Nephron (organoid): ENCODE results near the gene CCBE1.
"Not testable (repeated sequence)": the region's sequence is repeated elsewhere in the genome, so short reads cannot be mapped to it uniquely, and the experiment has no call there.

Source experiments
- H3K27ac Mint-ChIP-seq, 3 experiments: 2 replicates each; pipeline ENCODE4 v1.8.0; 2020; ENCODE audit warnings: mixed read lengths in 3 of 3, mild to moderate bottlenecking in 2 of 3, moderate library complexity in 1 of 3
- H3K27me3 Mint-ChIP-seq: 2 replicates; pipeline ENCODE4 v1.8.0; 2021; ENCODE audit warnings: low read depth, mild to moderate bottlenecking, moderate library complexity, mixed read lengths
- H3K36me3 Mint-ChIP-seq: 2 replicates; pipeline ENCODE4 v1.8.0; 2020; ENCODE audit warnings: low read depth, mixed read lengths
- H3K4me1 Mint-ChIP-seq: 2 replicates; pipeline ENCODE4 v1.8.0; 2020; ENCODE audit warnings: mixed read lengths
- H3K4me3 Mint-ChIP-seq, 3 experiments: 2 replicates each; pipeline ENCODE4 v1.8.0; 2020; ENCODE audit warnings: mild to moderate bottlenecking in 3 of 3, mixed read lengths in 3 of 3, moderate library complexity in 2 of 3
- H3K9me3 Mint-ChIP-seq: 2 replicates; pipeline ENCODE4 v1.8.0; 2020; ENCODE audit warnings: mixed read lengths
- CTCF ChIP-seq, 3 experiments: fragments of 200-600 bp; sonication (generic); IDR thresholded peaks; one replicate each; pipeline ENCODE4 v1.5.0; 2021; ENCODE audit warnings: antibody characterized with exemption in 3 of 3; ENCODE audit not compliant: unreplicated experiment in 3 of 3

CCBE1 gene

GRCh38 chr18:59517446-59518165, 179.6 kb downstream of the CCBE1 start:
- Mint-ChIP-seq H3K36me3 (no peaks in the 10 kb centered on the region), H3K4me1 (peaks cover 47% of the 10 kb centered on the region), H3K27me3 (peaks cover 3% of the 10 kb centered on the region), H3K4me3 (no peak overlapping the region), H3K27ac (peak overlapping the region in 2 of 3 experiments; percentile 23 to 26), H3K9me3 (peaks cover 3% of the 10 kb centered on the region)
- TF ChIP-seq CTCF (IDR thresholded peaks at IDR 0.05; ENCODE audit: unreplicated experiment in 3 of 3): no peak

GRCh38 chr18:59516356-59517155, 180.7 kb downstream of the CCBE1 start:
- no peak for TF ChIP-seq CTCF (IDR thresholded peaks at IDR 0.05; ENCODE audit: unreplicated experiment in 3 of 3)
- H3K9me3 Mint-ChIP-seq: peaks cover 3% of the 10 kb centered on the region
- H3K36me3 Mint-ChIP-seq: no peaks in the 10 kb centered on the region
- no peak overlapping the region for H3K4me3 Mint-ChIP-seq
- peaks cover 54% of the 10 kb centered on the region for H3K4me1 Mint-ChIP-seq
- peak overlapping the region; percentile 26 to 44 (median 42) for H3K27ac Mint-ChIP-seq
- peaks cover 7% of the 10 kb centered on the region for H3K27me3 Mint-ChIP-seq

DNA sequence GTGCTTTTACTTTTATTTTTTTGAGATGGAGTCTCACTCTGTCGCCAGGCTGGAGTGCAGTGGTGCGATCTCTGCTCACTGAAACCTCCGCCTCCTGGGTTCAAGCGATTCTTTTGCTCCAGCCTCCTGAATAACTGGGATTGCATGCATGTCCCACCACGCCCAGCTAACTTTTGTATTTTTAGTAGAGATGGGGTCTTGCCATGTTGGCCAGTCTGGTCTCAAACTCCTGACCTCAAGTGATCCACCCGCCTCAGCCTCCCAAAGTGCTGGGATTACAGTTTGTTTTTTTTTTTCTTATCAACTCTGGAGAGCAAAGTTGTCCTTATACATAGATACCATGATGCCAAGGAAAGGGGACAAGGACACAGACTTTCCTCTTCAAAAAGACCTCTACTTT, 181.3 kb downstream of the CCBE1 start:
- not testable (repeated sequence) for H3K9me3 Mint-ChIP-seq

GRCh38 chr18:59515147-59515546, 182.1 kb downstream of the CCBE1 start:
- Mint-ChIP-seq H3K9me3 (peaks cover 3% of the 10 kb centered on the region), H3K27ac (peak overlapping the region; percentile 74 to 88 (median 83)), H3K36me3 (no peaks in the 10 kb centered on the region), H3K4me3 (no peak overlapping the region), H3K4me1 (peaks cover 53% of the 10 kb centered on the region), H3K27me3 (peaks cover 7% of the 10 kb centered on the region)
- no peak for TF ChIP-seq CTCF (IDR thresholded peaks at IDR 0.05; ENCODE audit: unreplicated experiment in 3 of 3)

More for the DNA sequence above, 181.3 kb downstream of the CCBE1 start:
- H3K4me1 Mint-ChIP-seq: peaks cover 53% of the 10 kb centered on the region
- not testable (repeated sequence) for H3K4me3 Mint-ChIP-seq, H3K27me3 Mint-ChIP-seq, H3K36me3 Mint-ChIP-seq
- H3K27ac Mint-ChIP-seq: peak overlapping the region; percentile 26 to 44 (median 42)

DNA sequence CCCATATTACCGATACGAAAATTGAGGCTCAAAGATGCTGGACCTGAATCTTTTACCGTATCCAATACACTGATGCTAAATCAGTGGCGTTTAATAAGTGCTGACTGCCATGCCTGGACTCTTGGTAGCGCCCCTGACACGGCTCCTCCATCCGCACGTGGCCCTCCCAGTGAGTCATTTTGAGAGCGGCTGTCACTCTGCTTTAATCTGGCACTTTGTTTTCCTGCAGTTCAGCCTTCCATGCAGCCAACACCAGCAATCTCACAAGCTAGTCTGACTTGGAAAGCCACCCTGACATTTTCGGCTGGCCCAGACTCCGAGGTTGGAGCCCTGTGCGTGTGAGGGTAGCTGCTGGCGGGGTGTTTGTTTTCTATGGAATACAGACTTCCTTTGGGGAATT, 183.0 kb downstream of the CCBE1 start:
- Mint-ChIP-seq H3K9me3 (no peaks in the 10 kb centered on the region), H3K4me3 (no peak overlapping the region), H3K4me1 (peaks cover 62% of the 10 kb centered on the region), H3K36me3 (no peaks in the 10 kb centered on the region), H3K27me3 (peaks cover 7% of the 10 kb centered on the region), H3K27ac (peak overlapping the region; percentile 74 to 88 (median 83))
- no peak for TF ChIP-seq CTCF (IDR thresholded peaks at IDR 0.05; ENCODE audit: unreplicated experiment in 3 of 3)

- H3K27me3 Mint-ChIP-seq: peaks cover 10% of the 10 kb centered on the region
- H3K27ac Mint-ChIP-seq: peak overlapping the region; percentile 38 to 87 (median 40)
- no peaks in the 10 kb centered on the region for H3K9me3 Mint-ChIP-seq
- peaks cover 56% of the 10 kb centered on the region for H3K4me1 Mint-ChIP-seq
- TF ChIP-seq CTCF (IDR thresholded peaks at IDR 0.05; ENCODE audit: unreplicated experiment in 3 of 3): no peak
- no peak overlapping the region for H3K4me3 Mint-ChIP-seq
- H3K36me3 Mint-ChIP-seq: peaks cover 5% of the 10 kb centered on the region
Observed at GRCh38 chr18:59512025-59512755, 185.0 kb downstream of the CCBE1 start.
